Neural progenitor cell (in vitro differentiated cells): ENCODE data around the gene HEG1.

ENCODE experiments used
- CTCF ChIP-seq: fragments of 200-600 bp; sonication (generic); IDR thresholded peaks from 2 replicates; pipeline ENCODE4 v1.5.1; 2017; ENCODE audit warnings: antibody characterized with exemption, mild to moderate bottlenecking
- EZH2 ChIP-seq: fragments of 200-600 bp; sonication (generic); IDR thresholded peaks from 2 replicates; pipeline ENCODE4 v1.6.1; 2017; ENCODE audit warnings: antibody characterized with exemption, mild to moderate bottlenecking, moderate library complexity
- EZH2phosphoT487 ChIP-seq: fragments of 200-600 bp; sonication (generic); IDR thresholded peaks from 2 replicates; pipeline ENCODE4 v1.6.1; 2017; ENCODE audit warnings: antibody characterized with exemption

DNA sequence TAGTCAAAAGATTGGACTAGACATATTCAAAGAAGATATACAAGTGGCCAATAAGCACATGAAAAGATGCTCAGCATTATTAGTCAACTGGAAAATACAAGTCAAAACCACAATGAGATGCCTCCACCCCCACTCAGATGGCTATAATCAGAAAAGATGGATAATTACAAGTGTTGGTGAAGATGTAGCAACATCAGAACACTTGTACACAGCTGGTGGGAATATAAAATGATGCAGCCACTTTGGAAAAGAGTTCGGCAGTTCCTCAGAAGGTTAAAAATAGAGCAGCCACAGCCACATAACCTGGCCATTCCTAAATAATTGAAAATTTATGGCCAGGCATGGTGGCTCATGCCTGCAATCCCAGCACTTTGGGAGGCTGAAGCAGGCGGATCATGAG, 38.4 kb downstream of the HEG1 start:
- TF ChIP-seq CTCF, result no peak
- TF ChIP-seq EZH2, result no peak
- TF ChIP-seq EZH2phosphoT487, result no peak
